DOHH2 (cell line): ENCODE measurements around the gene TTLL13.

ENCODE experiments used
- EZH2phosphoT487 ChIP-seq: fragments of 200-600 bp; sonication (generic); IDR thresholded peaks from 2 replicates; pipeline ENCODE4 v1.6.1; 2017; ENCODE audit warnings: borderline replicate concordance, mild to moderate bottlenecking, antibody characterized with exemption, low read length, moderate library complexity, mixed read lengths
- TF ChIP-seq, protein P1 (sequence below): fragments of 200-600 bp; sonication (generic); IDR thresholded peaks from one replicate; pipeline ENCODE4 v1.5.1; 2014; ENCODE audit warnings: antibody characterized with exemption, mild to moderate bottlenecking, low read depth, low read length; ENCODE audit not compliant: poor library complexity, severe bottlenecking

DNA sequence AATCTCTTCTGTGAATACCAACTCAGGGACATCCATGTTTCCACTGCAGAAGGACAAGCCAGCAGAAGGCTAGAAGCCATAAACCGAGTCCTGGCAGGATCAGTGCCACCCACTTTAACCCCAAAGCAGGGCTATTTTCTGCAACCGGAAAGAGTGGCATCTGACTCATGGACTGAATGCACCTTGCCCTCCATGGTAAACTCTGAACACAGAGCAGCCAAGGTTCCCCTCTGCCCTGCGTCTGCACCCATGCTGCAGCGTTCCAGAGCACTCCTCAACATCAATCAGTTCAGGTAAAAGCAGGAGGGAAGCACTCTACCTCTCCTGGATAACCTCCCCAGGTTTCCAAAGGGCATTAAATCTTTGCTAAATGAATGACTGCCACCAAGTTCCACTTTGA, 15.3 kb downstream of the TTLL13 start:
- TF ChIP-seq, protein P1, sequence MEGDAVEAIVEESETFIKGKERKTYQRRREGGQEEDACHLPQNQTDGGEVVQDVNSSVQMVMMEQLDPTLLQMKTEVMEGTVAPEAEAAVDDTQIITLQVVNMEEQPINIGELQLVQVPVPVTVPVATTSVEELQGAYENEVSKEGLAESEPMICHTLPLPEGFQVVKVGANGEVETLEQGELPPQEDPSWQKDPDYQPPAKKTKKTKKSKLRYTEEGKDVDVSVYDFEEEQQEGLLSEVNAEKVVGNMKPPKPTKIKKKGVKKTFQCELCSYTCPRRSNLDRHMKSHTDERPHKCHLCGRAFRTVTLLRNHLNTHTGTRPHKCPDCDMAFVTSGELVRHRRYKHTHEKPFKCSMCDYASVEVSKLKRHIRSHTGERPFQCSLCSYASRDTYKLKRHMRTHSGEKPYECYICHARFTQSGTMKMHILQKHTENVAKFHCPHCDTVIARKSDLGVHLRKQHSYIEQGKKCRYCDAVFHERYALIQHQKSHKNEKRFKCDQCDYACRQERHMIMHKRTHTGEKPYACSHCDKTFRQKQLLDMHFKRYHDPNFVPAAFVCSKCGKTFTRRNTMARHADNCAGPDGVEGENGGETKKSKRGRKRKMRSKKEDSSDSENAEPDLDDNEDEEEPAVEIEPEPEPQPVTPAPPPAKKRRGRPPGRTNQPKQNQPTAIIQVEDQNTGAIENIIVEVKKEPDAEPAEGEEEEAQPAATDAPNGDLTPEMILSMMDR: no peak
- TF ChIP-seq EZH2phosphoT487: no peak
